HL-60 (cell line): ENCODE results near the gene C7orf57.

ENCODE experiments used
- POLR2AphosphoS5 ChIP-seq: IDR thresholded peaks from 2 replicates; pipeline ENCODE4 v1.6.1; 2012; ENCODE audit warnings: low read depth
- TF ChIP-seq, protein P1 (sequence below): IDR thresholded peaks from one replicate; pipeline ENCODE4 v1.5.1; 2011; ENCODE audit warnings: low read length, control low read depth, inconsistent platforms; ENCODE audit not compliant: insufficient read depth
- TF ChIP-seq, protein P2 (sequence below): IDR thresholded peaks from 2 replicates; pipeline ENCODE4 v1.6.1; 2012; ENCODE audit warnings: low read depth; ENCODE audit not compliant: insufficient replicate concordance

DNA sequence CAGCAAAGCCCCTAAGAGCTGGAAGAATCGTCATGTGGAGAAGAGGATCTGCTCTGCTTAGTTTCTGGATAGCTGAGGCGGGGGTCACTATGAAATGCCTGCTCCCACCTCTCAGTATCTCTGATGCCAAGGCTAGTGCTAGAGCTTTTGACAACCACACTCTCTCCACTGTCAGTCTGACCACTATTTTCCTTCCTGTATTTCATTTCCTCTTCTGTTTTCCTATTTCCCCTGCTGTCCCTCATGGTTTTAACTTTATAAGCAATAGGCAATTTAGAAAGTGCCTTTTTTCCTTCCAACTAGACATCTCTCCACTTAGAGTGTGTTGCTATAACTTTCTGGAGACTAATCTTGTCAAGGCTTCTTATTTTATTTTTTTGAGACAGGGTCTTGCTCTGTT lies 23.6 kb downstream of the C7orf57 start:
- TF ChIP-seq, protein P1, sequence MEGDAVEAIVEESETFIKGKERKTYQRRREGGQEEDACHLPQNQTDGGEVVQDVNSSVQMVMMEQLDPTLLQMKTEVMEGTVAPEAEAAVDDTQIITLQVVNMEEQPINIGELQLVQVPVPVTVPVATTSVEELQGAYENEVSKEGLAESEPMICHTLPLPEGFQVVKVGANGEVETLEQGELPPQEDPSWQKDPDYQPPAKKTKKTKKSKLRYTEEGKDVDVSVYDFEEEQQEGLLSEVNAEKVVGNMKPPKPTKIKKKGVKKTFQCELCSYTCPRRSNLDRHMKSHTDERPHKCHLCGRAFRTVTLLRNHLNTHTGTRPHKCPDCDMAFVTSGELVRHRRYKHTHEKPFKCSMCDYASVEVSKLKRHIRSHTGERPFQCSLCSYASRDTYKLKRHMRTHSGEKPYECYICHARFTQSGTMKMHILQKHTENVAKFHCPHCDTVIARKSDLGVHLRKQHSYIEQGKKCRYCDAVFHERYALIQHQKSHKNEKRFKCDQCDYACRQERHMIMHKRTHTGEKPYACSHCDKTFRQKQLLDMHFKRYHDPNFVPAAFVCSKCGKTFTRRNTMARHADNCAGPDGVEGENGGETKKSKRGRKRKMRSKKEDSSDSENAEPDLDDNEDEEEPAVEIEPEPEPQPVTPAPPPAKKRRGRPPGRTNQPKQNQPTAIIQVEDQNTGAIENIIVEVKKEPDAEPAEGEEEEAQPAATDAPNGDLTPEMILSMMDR: no peak
- TF ChIP-seq POLR2AphosphoS5: no peak
- TF ChIP-seq, protein P2, sequence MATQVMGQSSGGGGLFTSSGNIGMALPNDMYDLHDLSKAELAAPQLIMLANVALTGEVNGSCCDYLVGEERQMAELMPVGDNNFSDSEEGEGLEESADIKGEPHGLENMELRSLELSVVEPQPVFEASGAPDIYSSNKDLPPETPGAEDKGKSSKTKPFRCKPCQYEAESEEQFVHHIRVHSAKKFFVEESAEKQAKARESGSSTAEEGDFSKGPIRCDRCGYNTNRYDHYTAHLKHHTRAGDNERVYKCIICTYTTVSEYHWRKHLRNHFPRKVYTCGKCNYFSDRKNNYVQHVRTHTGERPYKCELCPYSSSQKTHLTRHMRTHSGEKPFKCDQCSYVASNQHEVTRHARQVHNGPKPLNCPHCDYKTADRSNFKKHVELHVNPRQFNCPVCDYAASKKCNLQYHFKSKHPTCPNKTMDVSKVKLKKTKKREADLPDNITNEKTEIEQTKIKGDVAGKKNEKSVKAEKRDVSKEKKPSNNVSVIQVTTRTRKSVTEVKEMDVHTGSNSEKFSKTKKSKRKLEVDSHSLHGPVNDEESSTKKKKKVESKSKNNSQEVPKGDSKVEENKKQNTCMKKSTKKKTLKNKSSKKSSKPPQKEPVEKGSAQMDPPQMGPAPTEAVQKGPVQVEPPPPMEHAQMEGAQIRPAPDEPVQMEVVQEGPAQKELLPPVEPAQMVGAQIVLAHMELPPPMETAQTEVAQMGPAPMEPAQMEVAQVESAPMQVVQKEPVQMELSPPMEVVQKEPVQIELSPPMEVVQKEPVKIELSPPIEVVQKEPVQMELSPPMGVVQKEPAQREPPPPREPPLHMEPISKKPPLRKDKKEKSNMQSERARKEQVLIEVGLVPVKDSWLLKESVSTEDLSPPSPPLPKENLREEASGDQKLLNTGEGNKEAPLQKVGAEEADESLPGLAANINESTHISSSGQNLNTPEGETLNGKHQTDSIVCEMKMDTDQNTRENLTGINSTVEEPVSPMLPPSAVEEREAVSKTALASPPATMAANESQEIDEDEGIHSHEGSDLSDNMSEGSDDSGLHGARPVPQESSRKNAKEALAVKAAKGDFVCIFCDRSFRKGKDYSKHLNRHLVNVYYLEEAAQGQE: no peak
